Activated CD8-positive, alpha-beta memory T cell treated with anti-CD3 and anti-CD28 coated beads, Interleukin-2, amount 50 U/mL, for 4 hours (primary cell): ENCODE measurements around the gene LMNA.

ENCODE experiments used
- DNase-seq: peaks from one replicate; pipeline ENCODE4 v3.0.0-alpha.2; 2020

The LMNA gene

GRCh38 chr1:156144742-156145141 lies 30.2 kb downstream of the LMNA start:
- DNase-seq = no peak

GRCh38 chr1:156145650-156146019 lies 31.1 kb downstream of the LMNA start:
- no peak for DNase-seq

- no peak for DNase-seq
Observed at GRCh38 chr1:156146020-156146768, 31.7 kb downstream of the LMNA start.

- DNase-seq = no peak
Observed at GRCh38 chr1:156146769-156147405, 32.4 kb downstream of the LMNA start.

- DNase-seq = no peak
Observed at GRCh38 chr1:156148216-156148615, 33.7 kb downstream of the LMNA start.

- no peak for DNase-seq
Observed at GRCh38 chr1:156149374-156150332, 35.1 kb downstream of the LMNA start.

- no peak for DNase-seq
Observed at GRCh38 chr1:156150333-156151011, 36.0 kb downstream of the LMNA start.

GRCh38 chr1:156151093-156151688 lies 36.7 kb downstream of the LMNA start:
- no peak for DNase-seq

- DNase-seq = no peak
Observed at GRCh38 chr1:156152628-156153027, 38.1 kb downstream of the LMNA start.

GRCh38 chr1:156153362-156153761 lies 38.9 kb downstream of the LMNA start, which contains the start of gene SEMA4A:
Gene SEMA4A, plus strand, starts transcription at chr1:156153585. Its CDS starts 994 bp downstream, at chr1:156154579.
- DNase-seq = no peak

GRCh38 chr1:156154317-156154749 lies 39.8 kb downstream of the LMNA start:
- DNase-seq = no peak

- no peak for DNase-seq
Observed at GRCh38 chr1:156155756-156156510, 41.4 kb downstream of the LMNA start.

- no peak for DNase-seq
Observed at GRCh38 chr1:156157506-156157905, 43.0 kb downstream of the LMNA start.

- DNase-seq = no peak
Observed at GRCh38 chr1:156157966-156158365, 43.5 kb downstream of the LMNA start.

GRCh38 chr1:156160000-156160742 lies 45.7 kb downstream of the LMNA start:
- no peak for DNase-seq

GRCh38 chr1:156160743-156161171 lies 46.2 kb downstream of the LMNA start:
- DNase-seq = peak; percentile 65

- DNase-seq = no peak
Observed at GRCh38 chr1:156162430-156163037, 48.0 kb downstream of the LMNA start.

GRCh38 chr1:156163712-156164111 lies 49.2 kb downstream of the LMNA start:
- no peak for DNase-seq

- DNase-seq = no peak
Observed at GRCh38 chr1:156164125-156164831, 49.8 kb downstream of the LMNA start.

- no peak for DNase-seq
Observed at GRCh38 chr1:156165083-156165482, 50.6 kb downstream of the LMNA start.
